Upper lobe of right lung (tissue), 1 donor: Measurements from ENCODE around the gene ZBP1. TPM values are rescaled to one million over a fixed set of nuclear protein-coding genes. Genes with fewer than 3 reads are reported as not detected.

Experiments used
- ATAC-seq: fragments of 200-7000 bp; cut with Tn5 transposase; one replicate; pipeline ENCODE4 v1.9.1; 2020; ENCODE audit warnings: mild to moderate bottlenecking, moderate library complexity
- DNase-seq: peaks from one replicate; pipeline ENCODE4 v3.0.0-alpha.2; 2020
- H3K27ac ChIP-seq: fragments of 200-600 bp; one replicate; pipeline ENCODE4 v1.8.0; 2022
- H3K27me3 ChIP-seq: fragments of 200-600 bp; one replicate; pipeline ENCODE4 v1.8.0; 2022; ENCODE audit warnings: mild to moderate bottlenecking
- H3K36me3 ChIP-seq: fragments of 200-600 bp; one replicate; pipeline ENCODE4 v1.8.0; 2022
- H3K4me1 ChIP-seq: fragments of 200-600 bp; one replicate; pipeline ENCODE4 v1.8.0; 2022
- H3K4me3 ChIP-seq: fragments of 200-600 bp; one replicate; pipeline ENCODE4 v1.8.0; 2022; ENCODE audit warnings: mild to moderate bottlenecking
- H3K9me3 ChIP-seq: fragments of 200-600 bp; one replicate; pipeline ENCODE4 v1.8.0; 2022
- intact Hi-C: fragments of 100-400 bp; cut with DNase I; formaldehyde crosslinking; loops from one replicate; pipeline ENCODE4 v1.11.0; 2022
- total RNA-seq: library from RNA; stranded (reverse); fragmentation: NEBNext Ultra II Directional; extraction: Animal tissue kit (Norgen Biotek cat#: 25700); gene quantifications from one replicate; pipeline ENCODE4 v1.2.1, GENCODE V29; 2021
- TF ChIP-seq, protein P1 (sequence below): fragments of 200-600 bp; IDR thresholded peaks from one replicate; pipeline ENCODE4 v1.8.0; 2022; ENCODE audit warnings: antibody characterized with exemption
- donor health status: DM: no; HTN: yes; CAD: no; lungs with severe emphysema.

The ZBP1 gene
- total RNA-seq, 1 donor from 2014 or later, result 2.7 TPM

DNA sequence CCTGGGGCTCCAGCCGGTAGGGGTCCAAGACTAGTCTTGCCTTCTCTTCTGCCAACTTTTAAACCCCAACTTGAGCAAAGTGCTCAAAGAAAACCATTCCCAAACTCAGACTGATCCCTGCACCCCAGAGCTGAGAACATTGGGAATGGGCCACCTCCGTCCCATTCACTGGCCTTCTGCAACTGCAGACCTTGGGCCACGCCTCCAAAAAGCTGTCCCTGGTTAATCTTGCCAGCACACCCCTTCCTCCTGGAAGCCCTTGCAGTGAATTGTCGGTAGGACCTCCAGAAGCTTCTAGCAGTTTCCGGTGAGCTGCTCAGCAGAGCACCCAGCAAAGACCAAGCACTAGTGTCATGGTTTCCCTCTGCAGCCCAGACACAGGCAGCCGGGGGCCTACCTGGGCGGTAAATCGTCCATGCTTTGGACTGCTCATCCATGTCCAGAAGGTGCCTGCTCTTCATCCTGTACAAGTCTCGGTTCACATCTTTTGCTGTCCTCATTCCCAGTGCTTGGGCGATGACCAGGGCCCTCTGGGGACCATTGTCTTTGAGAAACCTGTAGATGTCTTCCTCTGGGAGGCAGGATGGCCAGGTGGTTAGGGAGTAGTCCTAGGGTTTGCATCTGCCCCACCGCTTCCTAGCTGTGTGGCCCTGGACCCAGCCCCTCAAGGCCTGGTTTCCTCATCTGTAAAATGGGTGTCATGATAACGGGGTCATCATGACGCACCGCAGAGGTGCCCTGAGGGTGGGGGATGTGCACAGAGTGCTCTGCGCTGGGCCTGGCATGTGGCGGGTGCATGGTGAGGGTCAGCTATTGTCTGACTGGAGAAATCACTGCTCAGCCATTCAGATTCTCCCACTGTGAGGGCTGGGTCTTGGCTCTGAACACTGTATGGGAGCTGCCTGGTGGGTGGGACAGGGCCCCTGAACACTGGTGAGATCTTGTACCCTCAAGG is 5.5 kb downstream of the ZBP1 start:
- TF ChIP-seq, protein P1, sequence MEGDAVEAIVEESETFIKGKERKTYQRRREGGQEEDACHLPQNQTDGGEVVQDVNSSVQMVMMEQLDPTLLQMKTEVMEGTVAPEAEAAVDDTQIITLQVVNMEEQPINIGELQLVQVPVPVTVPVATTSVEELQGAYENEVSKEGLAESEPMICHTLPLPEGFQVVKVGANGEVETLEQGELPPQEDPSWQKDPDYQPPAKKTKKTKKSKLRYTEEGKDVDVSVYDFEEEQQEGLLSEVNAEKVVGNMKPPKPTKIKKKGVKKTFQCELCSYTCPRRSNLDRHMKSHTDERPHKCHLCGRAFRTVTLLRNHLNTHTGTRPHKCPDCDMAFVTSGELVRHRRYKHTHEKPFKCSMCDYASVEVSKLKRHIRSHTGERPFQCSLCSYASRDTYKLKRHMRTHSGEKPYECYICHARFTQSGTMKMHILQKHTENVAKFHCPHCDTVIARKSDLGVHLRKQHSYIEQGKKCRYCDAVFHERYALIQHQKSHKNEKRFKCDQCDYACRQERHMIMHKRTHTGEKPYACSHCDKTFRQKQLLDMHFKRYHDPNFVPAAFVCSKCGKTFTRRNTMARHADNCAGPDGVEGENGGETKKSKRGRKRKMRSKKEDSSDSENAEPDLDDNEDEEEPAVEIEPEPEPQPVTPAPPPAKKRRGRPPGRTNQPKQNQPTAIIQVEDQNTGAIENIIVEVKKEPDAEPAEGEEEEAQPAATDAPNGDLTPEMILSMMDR, result no peak
- Histone ChIP-seq H3K27me3 (no peaks in the 10 kb centered on the region), H3K9me3 (no peaks in the 10 kb centered on the region), H3K36me3 (no peaks in the 10 kb centered on the region), H3K4me3 (no peak overlapping the region), H3K27ac (no peak overlapping the region), H3K4me1 (peaks cover 4% of the 10 kb centered on the region)
- ATAC-seq (no peak), DNase-seq (no peak)
- intact Hi-C loops, result no loop called here

DNA sequence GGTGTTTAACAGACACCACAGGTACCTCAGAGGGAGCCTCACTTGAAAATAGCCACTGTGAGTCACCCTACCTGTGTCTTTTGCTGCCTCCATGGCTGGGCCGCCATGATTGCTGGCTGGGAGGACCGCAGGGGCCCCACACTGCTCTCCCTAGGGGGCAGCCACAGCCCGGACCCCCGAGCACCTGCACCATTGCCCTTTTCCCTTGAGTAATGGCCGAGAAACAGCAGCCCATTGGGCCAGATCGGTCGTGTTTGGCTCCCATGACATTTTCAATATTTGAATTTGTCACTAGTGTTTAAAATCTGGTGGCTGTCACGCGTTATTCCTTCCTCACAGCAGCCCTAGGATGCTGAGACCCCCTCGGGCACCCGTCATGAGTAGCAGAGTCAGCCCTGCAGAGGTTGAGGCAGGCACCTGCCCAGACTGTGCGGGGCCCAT is 6.7 kb downstream of the ZBP1 start:
- H3K27ac ChIP-seq, result no peak overlapping the region
- TF ChIP-seq, protein P1, result no peak
- H3K4me3 ChIP-seq, result no peak overlapping the region
- intact Hi-C loops, result no loop called here
- no peaks in the 10 kb centered on the region for H3K9me3 ChIP-seq
- H3K27me3 ChIP-seq, result no peaks in the 10 kb centered on the region
- no peak for DNase-seq
- ATAC-seq, result no peak
- peaks cover 4% of the 10 kb centered on the region for H3K4me1 ChIP-seq
- no peaks in the 10 kb centered on the region for H3K36me3 ChIP-seq

DNA sequence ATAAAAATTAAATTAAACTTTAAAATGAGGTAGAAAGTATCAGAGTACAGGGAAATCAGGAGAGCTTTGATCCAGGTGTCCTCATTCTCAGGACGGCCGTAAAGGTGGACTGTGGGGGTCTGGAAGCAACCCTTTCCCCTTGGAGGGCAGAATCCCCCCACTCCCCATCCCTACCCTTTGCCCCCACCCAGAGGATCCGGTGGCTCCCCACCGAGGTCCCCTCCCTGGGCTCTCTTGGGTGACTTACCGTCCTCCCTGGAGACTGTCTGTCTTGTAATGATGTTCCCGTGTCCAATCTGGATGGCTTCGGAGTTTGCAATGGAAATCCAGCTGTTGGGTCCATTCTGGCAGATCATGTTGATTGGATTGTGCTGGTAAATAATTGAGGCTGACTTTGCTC is 7.3 kb downstream of the ZBP1 start:
- DNase-seq (no peak), ATAC-seq (no peak)
- TF ChIP-seq, protein P1, result no peak
- Histone ChIP-seq H3K27ac (no peak overlapping the region), H3K4me3 (no peak overlapping the region), H3K27me3 (no peaks in the 10 kb centered on the region), H3K36me3 (no peaks in the 10 kb centered on the region), H3K4me1 (peaks cover 4% of the 10 kb centered on the region), H3K9me3 (no peaks in the 10 kb centered on the region)
- intact Hi-C loops, result no loop called here

DNA sequence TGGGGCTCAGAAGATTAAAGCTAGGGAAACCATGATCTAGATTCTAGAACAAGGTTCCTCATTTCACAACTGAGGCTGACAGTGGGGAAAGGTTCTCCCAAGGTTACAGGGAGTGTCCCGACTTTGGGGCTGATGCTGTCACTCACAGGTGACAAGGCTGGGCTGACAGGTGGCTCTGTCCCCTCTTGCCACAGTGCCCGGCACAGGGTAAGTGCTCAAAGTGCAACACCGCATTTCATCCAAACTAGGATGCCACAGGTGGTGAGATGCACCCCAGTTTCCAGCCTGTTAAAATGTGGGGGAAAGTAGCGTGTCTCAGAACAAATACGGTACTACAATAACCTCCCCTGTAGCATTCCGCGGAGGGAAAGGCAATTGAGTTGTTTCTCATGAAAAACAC is 7.8 kb downstream of the ZBP1 start:
- intact Hi-C loops, result no loop called here
- Histone ChIP-seq H3K27ac (no peak overlapping the region), H3K9me3 (no peaks in the 10 kb centered on the region), H3K4me1 (no peaks in the 10 kb centered on the region), H3K4me3 (no peak overlapping the region), H3K36me3 (no peaks in the 10 kb centered on the region), H3K27me3 (no peaks in the 10 kb centered on the region)
- TF ChIP-seq, protein P1, result no peak
- DNase-seq (no peak), ATAC-seq (no peak)

DNA sequence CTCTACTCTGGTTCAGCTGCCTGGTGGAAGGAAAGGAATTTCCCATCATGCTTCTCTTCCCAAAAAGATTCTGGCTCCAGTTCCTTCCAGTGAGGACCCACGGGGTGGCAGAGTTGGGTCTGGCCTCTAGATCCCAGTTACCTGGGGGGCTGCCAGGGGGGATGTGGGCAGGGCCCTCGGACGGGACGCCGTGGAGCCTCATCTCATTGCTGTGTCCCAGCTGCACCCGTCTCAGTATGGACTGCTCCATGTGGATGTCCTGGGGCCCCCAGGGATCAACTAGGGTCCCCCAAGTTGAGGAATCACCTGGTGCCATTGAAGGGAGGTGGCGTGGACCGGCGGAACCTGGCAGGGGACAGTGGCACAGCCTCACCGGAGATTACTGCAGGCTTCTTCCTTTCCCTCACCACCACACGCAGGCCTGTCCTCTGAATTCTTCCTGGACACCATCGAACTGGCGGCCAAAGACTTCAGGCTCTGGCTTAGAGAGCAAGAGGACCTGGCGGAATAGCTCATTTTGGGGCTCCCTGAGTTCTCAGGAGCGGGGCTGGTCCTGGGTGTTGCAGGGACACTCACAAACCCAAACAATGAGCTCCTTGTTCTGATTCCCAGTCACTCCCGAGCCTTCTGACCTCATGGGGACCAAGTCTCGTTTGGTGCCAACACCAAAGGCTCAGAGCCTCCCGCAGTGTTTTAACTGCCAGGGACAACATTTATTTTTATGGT is 8.5 kb downstream of the ZBP1 start:
- DNase-seq (no peak), ATAC-seq (no peak)
- Histone ChIP-seq H3K4me3 (no peak overlapping the region), H3K4me1 (no peaks in the 10 kb centered on the region), H3K27me3 (no peaks in the 10 kb centered on the region), H3K36me3 (no peaks in the 10 kb centered on the region), H3K9me3 (no peaks in the 10 kb centered on the region), H3K27ac (no peak overlapping the region)
- intact Hi-C loops, result no loop called here
- TF ChIP-seq, protein P1, result no peak
